Epithelial cell of esophagus (primary cell): Measurements from ENCODE around the gene IL21.
A peak's percentile ranks its signal among the peaks of the same experiment; 100 is the strongest.

Experiments
- DNase-seq: peaks from one replicate; pipeline ENCODE4 v3.0.0; 2010; ENCODE audit warnings: low read depth
- H3K4me3 ChIP-seq: 2 replicates; pipeline ENCODE4 v1.5.1; 2011; ENCODE audit warnings: mild to moderate bottlenecking, low read length, control low read depth
- TF ChIP-seq, protein P1 (sequence below): IDR thresholded peaks from 2 replicates; pipeline ENCODE4 v1.5.1; 2011; ENCODE audit warnings: low read depth, mild to moderate bottlenecking, low read length, control low read depth, inconsistent platforms; ENCODE audit not compliant: insufficient read depth; ENCODE audit errors: missing control alignments

Gene IL21

DNA sequence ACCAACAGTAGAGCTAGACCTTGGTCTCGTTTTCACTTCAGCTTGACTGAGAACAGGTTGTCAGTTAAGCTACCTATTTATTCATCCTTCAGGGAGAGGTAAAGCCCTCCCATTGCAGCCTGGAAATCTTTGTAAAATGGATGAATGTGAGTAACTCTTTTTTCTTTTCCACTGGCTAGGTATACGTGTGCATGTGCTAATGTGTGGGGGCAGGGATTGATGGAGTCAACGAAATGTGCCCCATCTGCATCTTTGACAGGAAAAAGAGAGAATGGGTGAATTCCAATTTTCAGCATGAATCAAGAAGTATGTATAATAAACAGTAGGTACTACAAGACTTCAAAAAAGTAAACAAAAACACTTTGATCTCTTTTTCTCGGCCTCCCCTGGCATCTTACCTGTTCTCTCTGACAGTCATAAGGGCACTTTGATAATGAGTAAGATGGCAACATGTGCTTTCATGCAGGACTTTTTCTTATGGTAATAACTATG is at the start of gene IL21:
IL21 (minus strand) TSS at position 51 of the 492 bp plus-strand sequence. CDS start 55 bp downstream, outside the sequence.
- H3K4me3 ChIP-seq, result no peak within 1 kb of the TSS
- no peak for DNase-seq
- TF ChIP-seq, protein P1, sequence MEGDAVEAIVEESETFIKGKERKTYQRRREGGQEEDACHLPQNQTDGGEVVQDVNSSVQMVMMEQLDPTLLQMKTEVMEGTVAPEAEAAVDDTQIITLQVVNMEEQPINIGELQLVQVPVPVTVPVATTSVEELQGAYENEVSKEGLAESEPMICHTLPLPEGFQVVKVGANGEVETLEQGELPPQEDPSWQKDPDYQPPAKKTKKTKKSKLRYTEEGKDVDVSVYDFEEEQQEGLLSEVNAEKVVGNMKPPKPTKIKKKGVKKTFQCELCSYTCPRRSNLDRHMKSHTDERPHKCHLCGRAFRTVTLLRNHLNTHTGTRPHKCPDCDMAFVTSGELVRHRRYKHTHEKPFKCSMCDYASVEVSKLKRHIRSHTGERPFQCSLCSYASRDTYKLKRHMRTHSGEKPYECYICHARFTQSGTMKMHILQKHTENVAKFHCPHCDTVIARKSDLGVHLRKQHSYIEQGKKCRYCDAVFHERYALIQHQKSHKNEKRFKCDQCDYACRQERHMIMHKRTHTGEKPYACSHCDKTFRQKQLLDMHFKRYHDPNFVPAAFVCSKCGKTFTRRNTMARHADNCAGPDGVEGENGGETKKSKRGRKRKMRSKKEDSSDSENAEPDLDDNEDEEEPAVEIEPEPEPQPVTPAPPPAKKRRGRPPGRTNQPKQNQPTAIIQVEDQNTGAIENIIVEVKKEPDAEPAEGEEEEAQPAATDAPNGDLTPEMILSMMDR, result no peak

DNA sequence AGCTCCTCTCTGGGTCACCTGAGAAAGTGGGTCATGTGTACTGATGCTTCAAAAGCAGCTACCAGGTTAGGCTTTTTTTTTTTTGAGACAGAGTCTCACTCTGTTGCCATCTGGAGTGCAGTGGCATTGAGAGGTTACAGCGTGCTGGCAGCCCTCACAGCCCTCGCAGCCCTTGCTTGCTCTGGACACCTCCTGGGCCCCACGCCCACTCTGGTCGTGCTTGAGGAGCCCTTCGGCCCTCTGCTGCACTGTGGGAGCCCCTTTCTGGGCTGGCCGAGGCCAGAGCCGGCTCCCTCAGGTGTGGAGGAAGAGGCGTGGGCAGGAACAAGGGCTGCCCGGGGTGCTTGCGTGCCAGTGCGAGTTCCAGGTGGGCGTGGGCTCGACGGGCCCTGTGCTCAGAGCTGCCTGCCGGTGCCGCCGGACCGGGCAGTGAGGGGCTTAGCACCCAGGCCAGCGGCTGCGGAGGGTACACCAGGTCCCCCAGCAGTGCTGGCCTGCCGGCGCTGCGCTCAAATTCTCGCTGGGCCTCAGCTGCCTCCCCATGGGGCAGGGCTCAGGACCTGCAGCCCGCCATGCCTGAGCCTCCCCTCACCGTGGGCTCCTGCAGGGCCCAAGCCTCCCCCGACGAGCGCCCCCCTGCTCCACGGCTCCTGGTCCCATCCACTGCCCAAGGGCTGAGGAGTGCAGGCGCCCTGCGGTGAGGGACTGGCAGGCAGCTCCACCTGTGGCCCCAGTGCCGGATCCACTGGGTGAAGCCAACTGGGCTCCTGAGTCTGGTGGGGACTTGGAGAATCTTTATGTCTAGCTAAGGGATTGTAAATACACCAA is 49.3 kb upstream of the IL21 start:
- TF ChIP-seq, protein P1, result no peak
- no peak for DNase-seq
- no peak overlapping the region for H3K4me3 ChIP-seq

DNA sequence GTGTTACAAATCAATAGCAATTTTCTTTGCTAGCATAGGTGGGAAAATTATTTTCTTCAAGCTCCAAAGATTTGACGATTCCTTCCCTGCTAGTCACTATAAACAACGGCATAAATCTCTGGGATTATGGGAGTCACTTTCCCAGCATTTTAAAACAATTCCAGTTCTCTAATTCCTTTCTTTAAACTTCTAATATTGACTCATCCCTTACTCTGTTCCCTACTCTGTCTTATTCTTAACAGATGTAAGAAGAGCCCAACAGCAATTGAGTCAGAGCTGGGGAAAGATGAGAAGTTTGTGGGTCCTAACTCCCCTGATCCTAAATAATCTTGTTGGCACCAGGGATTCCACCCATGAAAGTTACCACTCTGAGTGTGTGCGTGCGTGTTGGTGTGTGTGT is 47.4 kb upstream of the IL21 start:
- peak; percentile 51 for DNase-seq
- H3K4me3 ChIP-seq, result no peak overlapping the region
- TF ChIP-seq, protein P1, result no peak

DNA sequence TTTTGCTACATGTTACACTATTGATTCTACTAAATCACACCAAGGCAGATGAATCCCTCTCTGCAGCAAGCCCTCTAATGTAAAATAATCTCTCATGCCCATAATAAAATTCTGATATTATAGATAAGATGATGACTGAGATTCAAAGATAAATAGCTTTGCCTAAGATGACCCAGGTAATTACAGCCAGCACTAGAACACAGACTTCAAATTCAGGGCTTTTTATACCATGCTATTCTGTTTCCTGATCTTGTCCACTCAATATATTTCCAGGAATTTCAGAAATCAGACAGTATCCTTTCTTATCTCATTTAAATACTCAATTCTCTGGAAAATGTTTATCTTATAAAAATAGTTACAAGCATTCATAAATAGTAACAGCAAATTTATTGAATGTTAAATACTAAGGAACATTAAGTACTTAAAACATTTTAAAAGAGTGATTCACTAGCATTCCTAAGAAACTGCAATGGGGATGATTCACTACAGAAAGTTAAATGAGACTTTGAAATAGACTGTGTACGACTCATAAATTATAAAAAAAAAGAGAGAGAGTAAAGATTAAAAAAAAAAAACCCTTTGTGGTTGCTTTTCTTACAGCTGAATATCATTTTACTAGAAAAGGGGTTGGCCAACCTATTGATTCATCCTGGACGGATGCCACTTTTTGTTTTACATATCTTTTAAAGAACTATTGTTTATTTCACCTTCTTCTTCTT is 45.8 kb upstream of the IL21 start:
- TF ChIP-seq, protein P1, result no peak
- H3K4me3 ChIP-seq, result no peak overlapping the region
- DNase-seq, result peak; percentile 88

DNA sequence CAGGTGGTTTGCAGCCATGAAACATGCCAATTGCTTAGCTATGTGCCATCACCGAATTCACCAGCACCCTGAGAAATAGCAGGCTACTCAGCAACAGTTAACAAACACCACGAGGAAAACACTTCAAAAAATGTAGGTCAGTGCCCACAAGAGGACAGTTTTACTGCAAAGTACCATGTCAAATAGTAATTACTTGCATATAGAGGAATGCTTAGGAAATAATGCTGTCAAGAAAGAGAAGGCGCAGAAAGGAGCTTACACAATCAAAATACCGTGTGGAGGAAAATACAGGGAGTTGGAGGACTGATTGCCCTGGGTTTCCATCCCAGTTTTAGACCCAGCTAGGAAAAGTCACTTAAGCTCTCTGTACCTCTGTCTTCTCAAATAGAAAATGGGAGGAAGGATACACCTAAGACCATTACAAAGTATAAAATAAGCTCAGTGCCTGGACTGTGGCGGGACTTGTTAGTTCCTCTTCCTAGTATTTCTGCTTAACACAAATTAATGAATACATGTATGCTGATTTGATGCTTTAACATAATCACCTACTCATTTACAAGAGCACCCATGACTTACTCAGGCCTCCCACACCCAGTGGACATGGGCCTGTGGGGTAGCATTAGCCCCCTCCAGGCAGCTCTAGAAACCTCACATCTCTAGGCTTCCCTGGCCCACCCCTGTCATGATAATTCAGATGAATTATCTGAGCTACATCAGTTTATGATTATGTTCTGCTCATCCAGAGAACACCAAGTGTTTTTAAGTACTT is 44.5 kb upstream of the IL21 start:
- H3K4me3 ChIP-seq, result no peak overlapping the region
- no peak for DNase-seq
- TF ChIP-seq, protein P1, result no peak

DNA sequence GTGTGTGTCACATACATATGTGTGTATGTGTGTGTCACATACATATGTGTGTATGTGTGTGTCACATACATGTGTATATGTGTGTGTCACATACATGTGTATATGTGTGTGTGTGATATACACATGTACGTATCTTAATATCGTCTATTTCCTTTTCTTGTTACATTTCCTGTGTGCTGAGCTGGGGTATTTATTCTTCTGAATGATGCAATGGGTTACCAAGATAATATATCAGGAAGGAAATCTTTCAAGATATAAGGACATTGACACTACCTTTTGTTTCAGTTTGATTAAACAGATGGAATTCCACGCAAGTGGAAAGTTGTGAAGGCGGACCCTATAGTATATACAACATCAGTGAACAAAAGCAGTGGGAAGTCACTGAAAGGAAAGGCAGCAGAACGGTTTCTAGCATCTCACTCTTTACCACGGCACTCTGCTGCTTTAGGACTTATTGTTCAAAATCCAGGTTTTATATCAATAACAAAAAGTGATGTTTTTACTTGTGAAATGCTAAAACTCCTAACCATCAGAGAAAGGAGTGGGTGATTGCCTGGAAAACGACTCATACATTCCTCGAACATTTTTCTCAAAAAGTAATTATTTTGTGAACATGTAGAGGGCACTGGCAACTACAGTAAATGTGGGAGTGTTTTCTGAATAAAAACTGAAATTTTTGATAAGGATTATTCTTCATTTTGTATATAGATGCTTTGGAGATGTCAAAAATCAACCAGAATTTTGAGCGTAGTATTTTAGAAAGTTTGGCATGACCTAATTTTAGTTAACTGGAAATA is 43.1 kb upstream of the IL21 start:
- no peak for DNase-seq
- no peak overlapping the region for H3K4me3 ChIP-seq

More for the DNA sequence above, 43.1 kb upstream of the IL21 start:
- TF ChIP-seq, protein P1, result no peak
